Measurements from ENCODE around the gene LMAN2.
"Not testable (repeated sequence)": the region's sequence is repeated elsewhere in the genome, so short reads cannot be mapped to it uniquely, and the experiment has no call there.

The LMAN2 gene

DNA sequence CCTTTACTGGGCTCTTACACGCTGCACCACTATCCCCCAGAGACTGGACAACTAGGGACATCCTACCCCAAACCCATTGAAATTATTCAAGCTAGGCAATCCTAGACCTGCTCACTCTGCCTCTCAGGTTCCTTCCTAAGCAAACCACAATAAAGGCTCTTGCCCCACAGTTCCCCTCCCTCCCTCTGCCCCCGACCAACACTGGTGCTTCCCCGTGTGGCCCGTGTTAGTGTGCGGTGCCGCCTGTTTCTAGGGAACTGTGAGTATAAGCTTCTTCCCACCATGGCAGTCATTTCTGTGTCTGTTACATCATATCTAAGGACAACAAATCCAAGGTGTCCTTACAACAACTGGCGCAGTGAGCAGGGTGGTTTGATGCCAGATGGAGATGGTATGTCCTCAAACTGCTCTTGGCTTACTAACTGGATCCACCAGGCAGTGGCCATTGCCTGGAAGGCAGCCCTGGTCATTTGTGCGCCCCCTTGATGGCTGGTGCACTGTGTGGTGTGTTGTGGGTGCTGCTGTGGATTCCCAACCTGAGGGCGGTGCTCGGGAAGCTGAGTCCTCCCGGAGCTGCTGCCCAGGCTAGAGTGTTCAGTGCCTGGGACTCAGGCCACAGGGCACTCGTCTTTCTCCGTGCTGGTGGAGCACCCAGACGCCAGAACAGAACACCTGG, 31.4 kb downstream of the LMAN2 start:
- DNase-seq, result no peak

DNA sequence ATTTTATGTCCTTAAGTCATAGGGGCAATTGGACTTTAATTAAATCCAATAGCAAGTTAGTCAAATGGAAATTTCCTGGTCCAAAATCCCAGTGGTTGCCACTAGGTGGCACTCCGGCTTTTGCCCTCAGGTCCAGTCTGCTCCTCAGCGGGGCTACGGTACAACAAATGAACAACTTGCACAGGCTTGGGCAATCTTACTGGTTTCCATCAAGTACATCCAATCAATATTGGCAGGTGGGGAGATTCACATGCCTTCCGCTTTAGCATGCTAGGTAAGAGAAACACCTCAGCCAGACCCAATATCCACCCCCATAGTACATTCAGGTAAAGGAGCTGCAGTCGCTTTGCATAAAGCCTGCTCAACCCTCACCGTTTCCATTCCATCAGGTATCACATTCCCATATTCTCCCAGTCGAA, 33.5 kb downstream of the LMAN2 start:
- DNase-seq, result peak; percentile 68

DNA sequence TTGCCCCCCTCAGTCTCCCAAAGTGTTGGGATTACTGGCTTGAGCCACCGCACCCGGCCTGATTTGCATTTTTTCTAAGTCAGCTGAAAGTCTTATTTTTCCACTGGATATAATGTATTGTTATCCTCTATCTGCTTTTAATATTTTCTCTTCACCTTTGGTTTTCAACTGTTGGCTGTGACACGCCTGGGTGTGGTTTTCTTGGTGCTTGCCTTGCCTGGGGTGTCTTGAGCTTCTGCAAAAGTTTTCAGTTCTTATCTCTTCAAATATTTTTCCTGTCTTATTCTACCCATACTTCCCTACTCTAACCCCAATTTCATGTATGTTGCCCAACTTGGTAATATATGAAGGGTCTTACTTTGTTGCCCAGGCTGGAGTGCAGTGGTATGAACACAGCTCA, 35.5 kb downstream of the LMAN2 start:
- no peak for DNase-seq

DNA sequence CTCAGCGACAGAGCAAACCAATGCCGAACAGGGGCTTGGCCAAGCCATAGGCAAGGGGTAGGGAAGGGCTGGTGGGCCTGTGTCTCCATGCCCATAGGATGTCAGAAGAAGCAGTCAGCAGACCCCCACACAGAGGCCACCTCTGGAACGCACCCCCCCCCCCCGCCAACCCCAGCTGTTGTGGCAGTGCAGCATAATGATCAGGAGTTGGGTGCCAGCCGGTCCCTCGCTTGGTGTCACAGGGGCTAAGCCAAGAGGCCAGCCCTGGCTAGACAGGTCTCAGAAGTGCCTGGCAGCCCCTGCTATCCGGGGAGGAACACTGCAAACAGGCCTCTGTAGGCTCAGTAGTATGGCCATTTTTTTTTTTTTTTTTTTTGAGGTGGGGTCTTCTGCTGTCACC, 36.1 kb downstream of the LMAN2 start:
- no peak for DNase-seq

DNA sequence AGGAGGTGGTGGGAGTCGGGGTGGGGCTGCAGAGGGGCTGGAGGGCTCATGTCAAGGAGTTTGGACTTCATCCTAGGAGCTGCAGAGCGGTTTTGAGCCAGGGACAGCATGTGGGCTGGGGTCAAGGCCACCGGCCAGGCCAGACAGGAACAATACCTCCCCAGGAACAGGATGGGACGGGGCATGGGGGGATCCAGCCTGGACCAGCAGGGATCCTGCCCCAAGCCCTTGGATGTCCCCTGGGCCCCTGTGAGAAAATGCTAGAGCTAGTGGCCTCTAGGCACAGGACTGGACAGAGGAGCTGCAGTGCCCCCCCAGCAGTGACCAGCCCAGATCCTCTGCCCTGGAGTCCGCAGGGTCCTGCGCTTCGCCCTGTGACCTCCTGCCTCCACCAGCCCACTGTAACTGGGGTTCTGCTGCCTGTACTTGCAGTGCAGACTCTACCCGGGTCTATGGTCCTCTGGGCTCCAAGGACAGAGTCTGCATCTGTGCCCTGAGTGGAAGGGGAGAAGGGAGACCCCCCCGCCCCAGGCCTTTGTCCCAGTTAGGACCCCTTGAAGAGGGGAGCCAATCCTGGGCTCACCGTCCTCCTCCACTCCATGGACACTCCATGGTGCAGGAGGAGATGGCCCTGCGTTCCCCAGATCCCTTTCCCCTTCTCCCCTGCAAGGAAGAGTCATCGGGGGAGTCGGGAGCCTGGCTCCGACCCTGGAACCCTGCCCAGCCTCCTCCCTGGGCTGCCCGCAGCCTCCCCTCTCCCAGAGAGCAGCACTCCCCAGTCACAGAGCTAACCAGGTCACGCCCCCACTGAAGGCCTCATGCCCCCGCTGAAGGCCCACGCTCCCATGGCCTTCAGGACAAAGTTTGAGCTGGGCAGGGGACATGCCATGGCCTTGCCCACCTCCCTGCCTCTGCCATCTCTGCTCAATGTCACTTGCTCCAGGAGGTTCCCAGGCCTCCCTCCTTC, 36.8 kb downstream of the LMAN2 start:
- DNase-seq, result no peak

DNA sequence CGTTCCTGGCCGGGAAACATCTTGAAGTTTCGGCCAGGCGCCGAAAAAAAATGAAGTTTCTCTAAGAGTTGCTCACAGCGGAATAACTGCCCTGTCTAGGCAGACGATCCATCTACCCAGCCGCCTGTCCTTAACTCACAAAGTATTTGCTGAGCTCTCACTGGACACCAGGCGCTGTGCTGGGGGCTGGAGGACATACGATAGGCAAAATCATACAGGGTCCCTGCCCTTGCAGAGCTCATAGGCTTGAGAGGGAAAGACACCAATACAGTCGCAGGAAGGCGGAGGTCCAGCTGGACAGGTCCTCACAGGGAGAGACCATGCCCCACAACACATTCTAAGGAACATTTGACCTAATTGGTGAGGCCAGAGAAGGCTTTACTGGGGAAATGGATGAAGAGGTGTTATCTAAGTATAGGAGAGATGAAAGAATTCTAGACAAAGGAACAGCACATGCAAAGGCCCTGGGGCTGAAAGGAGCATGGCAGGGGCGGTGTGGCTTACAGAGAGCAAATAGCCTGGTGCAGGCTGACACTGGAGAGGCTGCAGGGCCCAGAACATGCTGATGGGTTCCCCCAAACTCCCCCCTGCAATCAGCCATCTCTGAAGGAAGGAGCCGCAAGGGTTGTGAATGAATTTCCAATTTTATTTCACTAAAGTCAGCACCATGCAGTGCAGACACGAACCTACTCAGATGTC, 37.8 kb downstream of the LMAN2 start:
- DNase-seq, result no peak

DNA sequence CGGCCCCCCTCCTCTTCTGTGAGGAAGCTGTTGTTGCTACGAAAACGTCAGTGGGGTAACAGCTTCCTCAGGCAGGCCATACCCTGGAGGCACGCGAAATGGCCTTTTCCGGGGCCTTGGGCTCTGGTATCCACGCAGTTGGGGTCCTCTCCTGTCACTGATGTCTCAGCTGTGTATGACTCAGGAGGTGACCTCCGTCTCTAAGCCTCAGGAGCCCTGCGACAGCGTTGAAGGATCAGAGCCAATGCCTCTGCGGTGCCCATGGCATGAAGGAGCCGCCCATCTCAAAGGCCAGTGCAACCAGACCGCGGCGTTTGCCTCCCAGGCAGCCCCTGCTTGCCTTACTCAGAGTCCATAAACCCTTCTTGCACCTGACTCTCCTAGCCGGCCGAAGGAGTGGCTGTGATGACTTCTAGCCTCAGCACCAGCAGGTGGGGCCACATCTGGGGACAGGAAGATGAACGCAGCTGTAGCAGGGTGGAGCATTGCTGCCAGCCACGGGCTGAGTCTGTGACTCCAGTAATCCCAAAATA, 38.8 kb downstream of the LMAN2 start:
- DNase-seq, result peak; percentile 22

DNA sequence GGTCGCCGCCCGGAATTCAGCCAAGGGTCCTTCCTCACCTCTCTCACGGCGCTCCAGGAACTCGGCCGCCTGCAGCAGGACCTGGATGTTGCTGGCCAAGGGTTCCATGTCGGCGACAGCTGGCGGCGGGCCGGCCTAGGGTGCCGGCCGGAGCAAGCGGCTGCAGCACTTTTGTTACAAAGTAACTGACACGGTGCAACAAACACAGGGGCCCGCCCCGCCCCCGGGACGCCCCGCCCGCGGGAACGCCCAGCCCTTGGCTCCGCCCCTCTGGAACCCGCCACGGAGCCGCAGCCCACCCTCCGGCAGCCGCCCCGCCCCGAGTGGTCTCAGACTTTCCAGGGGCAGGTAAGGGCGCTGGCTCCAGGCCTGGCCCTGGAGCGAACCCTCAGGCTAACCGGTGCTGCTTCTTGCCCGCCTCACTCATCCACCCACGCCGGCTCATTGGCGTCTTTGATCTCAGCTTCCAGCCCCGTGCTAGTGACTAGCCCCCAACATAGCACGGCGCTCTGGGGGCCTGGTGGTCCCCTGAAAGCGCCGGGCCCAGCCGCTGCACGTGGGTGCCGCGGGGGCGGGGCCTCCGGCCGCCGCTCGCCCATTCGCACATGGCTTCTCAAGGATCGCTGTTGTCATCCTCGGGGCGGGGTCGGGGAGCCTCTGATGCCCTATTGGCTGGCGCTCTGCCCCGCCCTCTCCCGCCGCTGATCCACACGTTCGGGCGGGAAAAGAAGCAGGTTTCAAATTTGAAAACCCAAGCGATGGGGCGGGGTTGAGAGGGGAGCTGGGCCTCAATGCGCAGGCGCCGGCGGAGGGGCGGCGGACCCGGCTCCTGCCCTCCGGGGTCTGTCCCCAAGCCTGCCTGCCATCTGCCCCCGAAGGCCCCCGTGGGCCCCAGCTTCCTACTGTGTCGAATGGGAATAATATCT, 39.5 kb downstream of the LMAN2 start, which contains the start of gene MXD3:
Gene MXD3, minus strand, starts transcription at position 176 of the 926 bp plus-strand sequence. Its CDS starts 68 bp downstream, at position 108.
- peak; percentile 98 for DNase-seq

DNA sequence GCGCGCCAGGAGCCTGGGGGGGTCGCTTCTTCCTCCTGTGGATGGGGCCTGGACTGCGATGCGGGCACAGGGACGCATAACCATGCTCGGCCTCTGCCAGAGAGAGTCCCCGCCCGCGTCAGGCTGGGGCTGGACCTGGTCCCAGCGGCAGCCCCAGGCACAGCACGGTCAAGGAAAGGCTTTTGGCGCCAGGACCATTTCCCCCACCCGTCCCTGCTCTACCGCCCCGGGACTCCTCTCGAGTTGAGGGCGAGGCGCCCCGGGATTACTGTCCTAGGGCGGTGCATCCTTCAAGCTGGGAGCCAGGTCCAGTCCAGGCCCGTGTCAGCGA, 40.1 kb downstream of the LMAN2 start:
- DNase-seq, result no peak

DNA sequence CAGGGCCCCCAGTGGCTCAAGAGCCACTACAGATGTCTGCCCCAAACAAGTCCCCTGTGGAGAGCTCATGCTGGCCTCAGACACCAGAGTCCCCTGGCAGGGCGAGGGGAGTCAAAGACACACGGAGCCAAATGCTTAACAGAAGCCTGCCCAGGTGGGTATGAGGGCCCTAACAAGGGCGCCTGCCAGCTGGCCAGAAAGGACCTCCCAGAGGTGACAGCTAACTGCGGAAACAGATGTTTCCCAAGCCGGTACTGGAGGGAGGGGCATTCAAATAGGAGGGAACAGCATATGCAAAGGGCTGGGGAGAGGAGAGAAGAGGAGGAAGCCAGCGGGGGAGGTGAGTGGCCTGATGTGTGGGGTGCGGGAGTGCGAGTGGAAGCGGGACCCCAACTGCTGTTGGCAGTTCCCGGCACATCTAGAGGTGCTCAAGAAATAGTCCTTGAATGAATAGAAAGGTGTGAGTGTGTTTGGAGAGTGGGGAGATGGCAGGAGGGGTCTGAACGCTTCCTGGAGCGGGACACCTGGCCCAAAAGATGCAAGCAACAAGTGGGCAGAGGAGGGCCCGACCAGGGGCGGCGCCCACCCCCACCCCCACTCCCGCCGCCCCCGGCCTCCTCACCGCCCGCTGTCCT, 40.6 kb downstream of the LMAN2 start:
- peak; percentile 25 for DNase-seq

DNA sequence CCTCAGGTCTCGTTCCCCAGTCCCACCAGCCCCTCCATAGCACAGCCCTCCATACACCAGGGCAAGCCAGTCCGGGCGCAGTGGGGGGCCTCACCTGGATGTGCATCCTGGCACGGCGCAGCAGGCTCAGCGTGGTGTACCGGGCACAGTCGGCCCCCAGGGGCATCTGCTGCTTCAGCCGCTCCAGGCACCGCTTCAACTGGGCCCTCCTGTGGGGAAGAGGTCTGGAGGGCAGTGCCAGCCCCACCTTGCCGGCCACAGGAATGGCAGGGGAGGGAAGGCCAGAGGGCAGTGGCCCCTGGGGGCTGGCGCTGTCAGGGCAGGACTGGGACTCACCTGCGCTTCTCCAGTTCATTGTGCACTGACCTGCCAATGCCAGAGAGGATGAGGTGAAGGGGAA, 41.1 kb downstream of the LMAN2 start:
- DNase-seq, result no peak

DNA sequence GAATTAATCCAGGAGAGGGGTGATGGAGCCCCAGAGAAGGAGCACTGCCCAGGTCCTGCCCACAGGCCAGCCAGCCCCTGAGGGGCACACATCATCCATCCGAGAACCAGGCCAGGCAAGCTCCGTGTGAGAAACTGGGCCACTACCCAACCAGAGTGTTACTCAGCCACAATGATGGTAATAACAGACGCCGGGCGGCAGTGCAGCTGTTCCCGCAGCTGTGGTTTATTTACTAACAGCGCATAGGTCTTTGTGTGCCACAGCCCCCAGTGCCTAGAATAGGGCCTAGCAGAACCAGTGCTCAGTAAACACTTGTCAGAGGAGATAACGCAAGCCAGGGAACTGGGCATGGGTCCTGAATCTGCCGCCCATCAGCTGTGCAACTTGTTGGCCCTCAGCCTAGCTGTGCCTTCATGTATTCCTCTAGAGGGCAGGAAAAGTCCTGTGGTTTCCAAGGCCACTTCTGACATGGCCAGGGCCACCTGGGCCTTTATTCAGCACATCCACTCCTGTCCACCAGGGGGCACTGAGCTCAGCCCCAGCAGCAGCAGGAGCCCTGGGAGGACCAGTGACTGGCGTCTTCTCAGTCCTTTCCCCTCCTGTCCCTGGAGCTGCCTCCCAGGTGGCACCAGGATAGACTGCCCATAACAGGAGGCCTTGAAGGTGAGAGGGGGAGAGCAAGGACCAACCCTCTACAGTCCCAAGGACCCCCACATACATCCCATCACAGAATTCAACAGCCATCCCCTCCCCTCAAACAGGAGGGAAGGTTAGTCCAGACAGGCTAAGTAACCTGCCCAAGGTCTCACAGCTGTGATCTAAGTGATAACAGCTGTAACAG, 41.9 kb downstream of the LMAN2 start:
- peak; percentile 65 for DNase-seq

DNA sequence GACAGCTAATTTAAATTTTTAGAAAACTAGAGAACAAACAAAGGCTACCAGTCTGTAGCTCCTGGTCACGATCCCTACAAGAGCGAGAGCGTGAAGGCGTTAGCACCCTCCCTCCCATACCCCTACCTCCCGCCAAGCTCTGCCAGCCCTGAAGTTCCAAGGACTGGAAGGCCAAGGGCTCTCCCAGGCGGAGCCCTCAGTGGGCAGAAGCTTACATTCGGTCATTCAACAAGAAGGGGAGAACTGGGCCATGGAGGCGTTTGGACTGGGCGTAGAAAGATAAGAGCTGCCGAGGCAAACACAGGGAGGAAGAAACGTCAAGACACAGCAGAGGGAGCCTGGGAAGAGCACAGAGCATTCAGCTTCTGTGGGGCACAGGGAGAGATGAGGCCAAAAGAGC, 42.7 kb downstream of the LMAN2 start:
- DNase-seq, result no peak

DNA sequence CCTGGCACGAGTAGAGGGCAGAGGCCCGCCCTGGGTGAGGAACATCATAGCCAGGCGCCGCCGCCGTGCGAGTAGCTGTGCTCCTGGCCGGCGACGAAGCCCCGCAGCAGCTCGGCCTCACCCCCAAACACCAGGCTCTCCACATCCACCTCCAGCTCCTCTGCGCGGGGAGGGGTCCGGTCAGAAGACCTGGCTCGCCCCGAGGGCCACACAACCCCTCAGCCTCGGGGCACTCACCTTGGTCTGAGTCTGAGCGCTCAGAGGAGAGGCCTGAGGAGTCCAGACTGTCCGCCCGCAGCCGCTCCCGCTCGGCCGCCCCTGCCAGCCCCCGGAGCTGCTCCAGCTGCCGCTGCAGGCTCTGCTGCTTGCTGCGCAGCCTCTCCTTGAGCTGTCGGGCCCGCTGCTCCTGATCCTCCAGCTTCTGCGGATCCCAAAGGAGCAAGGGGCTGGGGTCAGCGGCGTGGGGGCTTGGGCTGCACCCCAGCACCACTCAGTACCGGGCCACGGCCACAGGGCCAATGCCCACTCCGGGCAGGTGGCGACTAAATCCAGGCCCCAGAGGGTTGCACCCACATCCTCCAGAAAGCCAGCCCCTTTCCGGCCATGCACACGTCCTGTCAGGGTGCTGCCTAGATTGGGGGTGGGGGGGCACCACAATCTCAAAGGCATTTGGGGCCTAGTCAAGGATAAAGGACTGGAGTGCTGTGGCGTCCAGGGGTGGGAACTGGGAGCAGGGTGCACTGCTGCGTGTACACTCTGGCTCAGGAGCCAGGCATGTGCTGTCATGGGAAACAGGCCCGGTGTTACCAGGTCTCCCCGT, 43.7 kb downstream of the LMAN2 start:
- DNase-seq, result no peak

DNA sequence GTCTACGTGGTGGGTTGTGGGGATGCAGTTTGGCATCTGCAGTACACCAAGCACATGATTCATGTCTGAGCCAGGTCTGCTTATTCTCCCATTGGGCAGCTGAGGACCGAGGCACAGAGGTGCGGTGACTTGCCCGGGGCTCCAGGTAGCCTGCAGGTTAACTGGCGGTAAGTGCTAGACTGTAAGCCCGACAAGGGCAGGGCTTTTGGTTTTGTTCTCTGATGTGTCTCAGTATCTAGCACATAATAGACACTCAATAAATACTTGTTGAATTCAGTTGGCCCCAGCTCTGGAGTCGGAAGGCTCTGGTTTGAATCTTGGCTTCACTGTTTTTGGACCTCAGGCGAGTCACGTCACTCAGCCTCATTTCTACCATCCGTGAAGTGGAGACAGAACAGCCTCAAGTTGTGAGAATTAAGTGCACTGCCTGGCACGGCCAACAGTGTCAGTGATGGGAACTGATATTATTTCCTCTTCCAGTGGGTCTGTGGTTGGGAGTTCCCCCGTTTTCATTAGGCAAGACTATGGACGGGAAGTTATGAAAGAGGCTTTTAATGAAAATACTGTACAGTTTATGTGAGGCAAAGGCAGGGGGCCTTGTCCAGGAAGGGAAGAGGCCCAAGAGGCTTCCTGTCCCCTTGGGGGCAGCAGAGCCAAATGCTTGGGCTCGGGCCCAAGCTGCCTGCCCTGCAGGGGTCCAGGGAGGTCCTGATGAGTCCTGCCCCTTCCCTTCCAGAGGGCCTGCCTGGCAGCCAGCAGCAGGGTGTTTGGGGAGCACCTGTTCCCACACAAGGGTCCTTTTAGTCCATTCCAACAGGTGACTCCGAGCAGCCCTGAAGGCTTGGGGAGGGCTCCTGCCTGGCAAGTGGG, 44.6 kb downstream of the LMAN2 start:
- DNase-seq, result no peak

DNA sequence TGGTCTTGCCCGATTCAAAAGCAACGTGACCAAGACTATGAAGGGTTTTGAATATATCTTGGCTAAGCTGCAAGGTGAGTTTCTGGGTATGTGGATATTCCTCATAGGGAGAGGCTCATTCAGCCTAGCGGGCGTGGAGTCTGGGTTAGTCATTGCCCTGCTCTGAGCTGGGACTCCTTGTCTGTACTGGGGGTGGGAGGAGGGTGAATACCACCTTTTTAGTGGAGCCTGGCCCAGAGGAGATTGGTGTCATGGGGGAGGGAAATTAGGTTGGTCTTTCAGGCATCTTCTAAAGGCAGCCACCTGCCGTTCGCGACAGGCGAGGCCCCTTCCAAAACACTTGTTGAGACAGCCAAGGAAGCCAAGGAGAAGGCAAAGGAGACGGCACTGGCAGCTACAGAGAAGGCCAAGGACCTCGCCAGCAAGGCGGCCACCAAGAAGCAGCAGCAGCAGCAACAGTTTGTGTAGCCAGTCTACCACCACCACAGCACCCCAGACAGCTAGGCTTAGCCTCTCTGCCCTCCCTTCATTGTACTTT, 45.3 kb downstream of the LMAN2 start:
- DNase-seq, result not testable (repeated sequence)

DNA sequence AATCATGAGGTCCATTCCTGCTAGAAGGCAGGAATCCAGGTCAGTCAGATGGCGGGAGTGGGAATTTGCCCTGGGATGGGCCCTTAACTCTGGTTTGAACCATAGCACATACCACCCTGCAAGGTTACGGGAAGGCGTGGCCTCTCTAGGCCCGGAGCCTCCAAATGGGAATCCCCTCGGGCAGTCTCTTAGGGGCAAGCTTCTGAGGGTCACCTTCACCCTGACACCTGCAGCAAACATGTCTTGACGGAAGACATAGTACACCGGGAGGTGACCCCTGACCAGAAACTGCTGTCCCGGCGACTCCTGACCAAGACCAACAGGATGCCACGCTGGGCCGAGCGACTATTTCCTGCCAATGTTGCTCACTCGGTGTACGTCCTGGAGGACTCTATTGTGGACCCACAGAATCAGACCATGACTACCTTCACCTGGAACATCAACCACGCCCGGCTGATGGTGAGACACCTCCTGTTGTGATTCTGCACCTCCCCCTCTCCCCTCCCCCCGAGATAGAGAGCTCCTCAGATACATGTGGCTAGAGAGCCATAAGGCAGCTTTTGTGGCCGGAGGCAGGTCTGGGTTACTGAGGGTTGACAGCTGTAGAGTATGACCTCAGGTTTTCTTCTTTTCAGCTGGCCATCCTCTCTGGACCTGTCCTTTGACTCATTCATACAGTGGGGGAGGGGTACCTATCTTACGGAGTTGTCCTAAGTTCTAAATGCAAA, 46.9 kb downstream of the LMAN2 start:
- DNase-seq, result no peak

DNA sequence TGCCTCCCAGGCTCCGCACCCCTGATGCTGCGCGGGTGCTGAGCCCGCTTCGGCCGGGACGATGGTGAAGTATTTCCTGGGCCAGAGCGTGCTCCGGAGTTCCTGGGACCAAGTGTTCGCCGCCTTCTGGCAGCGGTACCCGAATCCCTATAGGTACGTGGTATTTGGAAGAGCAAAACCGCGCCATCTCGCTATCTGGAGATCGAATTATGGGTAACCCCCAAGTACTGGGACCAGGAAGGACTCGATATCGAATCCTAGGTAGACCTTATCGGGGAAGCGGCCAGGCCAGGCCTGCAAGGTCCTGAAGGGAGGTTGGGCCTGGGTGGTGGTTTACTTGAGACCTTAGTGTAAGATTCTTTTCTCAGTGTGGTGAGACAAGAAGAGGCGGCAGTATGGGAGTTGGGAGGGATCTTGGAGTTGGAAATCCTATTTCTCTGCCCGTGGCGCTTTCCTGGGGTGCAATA, 47.5 kb downstream of the LMAN2 start:
- DNase-seq, result no peak

All from fibroblast of skin of right biceps (primary cell).